Panc1 (cell line): ENCODE measurements around the gene CGB1. TPM values are rescaled to one million over a fixed set of nuclear protein-coding genes. Genes with fewer than 3 reads are reported as not detected.

Experiments
- ATAC-seq: fragments of 200-7000 bp; cut with Tn5 transposase; 2 replicates; pipeline ENCODE4 v1.9.1; 2020; ENCODE audit warnings: mild to moderate bottlenecking, moderate library complexity
- BruUV-seq: library from RNA; stranded (reverse); fragments of 400-500 nt; replicated peaks from 2 replicates; lab custom pipeline; 2021; lab: Mats Ljungman, UMichigan
- CTCF ChIA-PET: fragments of 300-600 bp; sonication (Branson Sonifier 250); formaldehyde crosslinking; loops from one replicate; lab custom pipeline; 2022; ENCODE audit warnings: antibody characterized with exemption; lab: Charles Lee
- POLR2A ChIA-PET: fragments of 300-600 bp; sonication (Branson Sonifier 250); formaldehyde crosslinking; loops from one replicate; lab custom pipeline; 2022; ENCODE audit warnings: antibody characterized with exemption; lab: Charles Lee
- DNase-seq: peaks from one replicate; pipeline ENCODE4 v3.0.0-alpha.2; 2010; ENCODE audit warnings: low read depth, low spot score
- H3K27ac ChIP-seq: 2 replicates; pipeline ENCODE4 v1.5.1; 2011; ENCODE audit warnings: mild to moderate bottlenecking, low read length, inconsistent platforms
- H3K27me3 ChIP-seq: fragments of 200-500 bp; sonication (Bioruptor generic); 2 replicates; pipeline ENCODE4 v1.6.0; 2014; ENCODE audit warnings: low read length, inconsistent platforms; ENCODE audit not compliant: control insufficient read depth, insufficient read depth
- H3K36me3 ChIP-seq: fragments of 200-500 bp; sonication (Bioruptor generic); 2 replicates; pipeline ENCODE4 v1.5.1; 2014; ENCODE audit warnings: inconsistent platforms, mild to moderate bottlenecking, low read length, moderate library complexity; ENCODE audit not compliant: control insufficient read depth, insufficient read depth
- H3K4me1 ChIP-seq: 2 replicates; pipeline ENCODE4 v1.5.1; 2011; ENCODE audit warnings: inconsistent platforms, mild to moderate bottlenecking, low read length, moderate library complexity; ENCODE audit not compliant: control insufficient read depth, insufficient read depth
- H3K4me3 ChIP-seq, 2 experiments: 2 replicates each; pipeline ENCODE4 v1.5.1; 2011 to 2012; ENCODE audit warnings: low read depth in 2 of 2, low read length in 2 of 2, mild to moderate bottlenecking in 2 of 2, inconsistent platforms in 1 of 2, moderate library complexity in 1 of 2
- H3K9me3 ChIP-seq: fragments of 200-500 bp; sonication (Bioruptor generic); 2 replicates; pipeline ENCODE4 v1.5.1; 2014; ENCODE audit warnings: low read depth, mild to moderate bottlenecking, inconsistent platforms, low read length, moderate library complexity; ENCODE audit not compliant: control insufficient read depth, insufficient read depth
- CTCF ChIP-seq: fragments of 450-650 bp; IDR thresholded peaks from 2 replicates; pipeline ENCODE4 v1.5.1; 2017; ENCODE audit warnings: mild to moderate bottlenecking
- POLR2AphosphoS5 ChIP-seq: IDR thresholded peaks from 2 replicates; pipeline ENCODE4 v1.6.1; 2012; ENCODE audit warnings: mild to moderate bottlenecking, low read depth, low read length, moderate library complexity
- REST ChIP-seq, 2 experiments: IDR thresholded peaks; 2 replicates each; pipeline ENCODE4 v1.6.1; 2011 to 2012; ENCODE audit warnings: low read depth in 2 of 2, control low read depth in 1 of 2, low read length in 1 of 2, mild to moderate bottlenecking in 1 of 2, moderate library complexity in 1 of 2; ENCODE audit not compliant: insufficient read depth in 1 of 2
- SIN3A ChIP-seq: IDR thresholded peaks from 2 replicates; pipeline ENCODE4 v1.6.1; 2012; ENCODE audit warnings: low read depth, mild to moderate bottlenecking, low read length, moderate library complexity, borderline replicate concordance; ENCODE audit not compliant: insufficient read depth
- TCF7L2 ChIP-seq: IDR thresholded peaks from 2 replicates; pipeline ENCODE4 v1.6.1; 2011; ENCODE audit warnings: mild to moderate bottlenecking, low read depth, low read length, inconsistent platforms
- in situ Hi-C: cut with HindIII; loops from 2 replicates; pipeline ENCODE4 v1.10.0; 2016; ENCODE audit warnings: low sequenced_read_pairs, low pct_unique_long_range_greater_than_20kb
- intact Hi-C: fragments of 100-400 bp; cut with micrococcal nuclease; formaldehyde crosslinking; loops from one replicate; pipeline ENCODE4 v1.10.0; 2022; ENCODE audit not compliant: unreplicated experiment
- total RNA-seq: library from RNA; stranded (reverse); gene quantifications from one replicate; pipeline ENCODE4 v1.2.1, GENCODE V29; 2021; ENCODE audit not compliant: unreplicated experiment

Gene CGB1
- total RNA-seq, 1 experiment from 2014 or later: not detected

- DNase-seq (no peak), ATAC-seq (no peak)
- H3K27ac ChIP-seq: no peak overlapping the region
- no peak overlapping the region for H3K4me3 ChIP-seq
- in situ Hi-C loops: no loop called here
- no peaks in the 10 kb centered on the region for H3K27me3 ChIP-seq
- H3K9me3 ChIP-seq: no peaks in the 10 kb centered on the region
- no TSS peak for BruUV-seq
- ChIA-PET POLR2A (no interaction called here), CTCF (no interaction called here)
- TF ChIP-seq POLR2AphosphoS5: no peak
- no peak for TF ChIP-seq REST (IDR thresholded peaks at IDR 0.05; ENCODE audit: insufficient read depth in 1 of 2, low read depth in 2 of 2, low read length in 1 of 2)
- TF ChIP-seq SIN3A: no peak
- no peak for TF ChIP-seq TCF7L2
- no peak for TF ChIP-seq CTCF
- intact Hi-C loops: no loop called here
- H3K36me3 ChIP-seq: peaks cover 4% of the 10 kb centered on the region; the same call in 1 of the 2 replicates
- no peaks in the 10 kb centered on the region for H3K4me1 ChIP-seq
Observed at GRCh38 chr19:49004133-49004532, 32.6 kb downstream of the CGB1 start.

- no peak for DNase-seq
- Histone ChIP-seq H3K36me3 (peaks cover 4% of the 10 kb centered on the region; the same call in 1 of the 2 replicates), H3K27me3 (no peaks in the 10 kb centered on the region), H3K27ac (no peak overlapping the region), H3K4me3 (no peak overlapping the region), H3K4me1 (no peaks in the 10 kb centered on the region), H3K9me3 (no peaks in the 10 kb centered on the region)
- CTCF ChIA-PET: interaction anchor here (0.5 to 1.1 kb wide), 7 partner anchors 9 to 258 kb away, joined by 3 to 10 read pairs (median 4); partner anchors contain the start of gene NTF4
- BruUV-seq: no TSS peak
- peak; percentile 82 for TF ChIP-seq CTCF
- TF ChIP-seq REST (IDR thresholded peaks at IDR 0.05; ENCODE audit: insufficient read depth in 1 of 2, low read depth in 2 of 2, low read length in 1 of 2): no peak
- POLR2A ChIA-PET: interaction anchor here (0.6 kb wide), 1 partner anchor 360 kb away, joined by 9 read pairs; no protein-coding TSS in a partner anchor
- intact Hi-C loops: no loop called here
- ATAC-seq: peak; percentile 89
- in situ Hi-C loops: no loop called here
Observed at GRCh38 chr19:48999481-49000325, 37.0 kb downstream of the CGB1 start.
